ENCODE measurements around the gene CARD8. TPM values are rescaled to one million over a fixed set of nuclear protein-coding genes. Genes with fewer than 3 reads are reported as not detected.
A peak's percentile ranks its signal among the peaks of the same experiment; 100 is the strongest.

Gene CARD8
- total and polyA plus RNA-seq, 2 experiments from 2014 or later: 16.6 to 17.1 TPM

- no peak for TF ChIP-seq ZNF462 (CRISPR knock-in tag; IDR thresholded peaks at IDR 0.05)
- no peak for TF ChIP-seq ZNF114 (CRISPR knock-in tag; IDR thresholded peaks at IDR 0.05)
- TF ChIP-seq REST (IDR thresholded peaks at IDR 0.05; ENCODE audit: unreplicated experiment): no peak
Observed at GRCh38 chr19:48274173-48274572, 18.5 kb upstream of the CARD8 start (continued).

DNA sequence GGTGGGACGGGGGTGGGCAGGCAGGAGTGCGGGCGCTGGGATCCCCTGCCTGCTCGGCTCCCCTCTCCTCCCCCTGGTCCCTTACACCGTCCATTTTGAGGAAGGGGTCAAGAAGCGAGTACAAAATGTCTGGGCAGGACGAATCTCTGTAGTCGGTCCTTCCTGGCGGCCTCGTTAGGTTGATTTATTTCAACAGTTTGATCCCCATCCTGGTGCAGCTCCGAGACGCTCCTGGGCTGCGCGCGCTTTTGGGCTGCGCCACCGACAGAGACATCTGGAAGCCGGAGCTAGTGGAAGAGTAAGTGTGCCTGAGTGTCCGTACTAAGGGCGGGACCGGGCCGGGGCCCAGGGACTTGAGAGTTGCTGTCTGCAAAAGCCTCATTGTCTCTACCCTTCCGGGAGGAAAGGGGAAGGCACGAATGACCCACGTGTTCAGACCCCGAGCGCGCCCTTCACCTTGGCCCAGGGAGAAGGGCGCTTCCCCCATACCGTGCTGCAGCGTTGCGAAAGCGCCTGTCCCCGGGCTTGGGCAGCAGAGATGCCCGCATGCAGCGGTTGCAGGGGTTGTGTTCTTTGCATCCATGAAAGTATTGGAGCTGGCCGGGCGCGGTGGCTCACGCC lies 15.9 kb upstream of the CARD8 start:
- peak overlapping the region; percentile 92 for H3K4me3 ChIP-seq
- H3K27ac ChIP-seq (ENCODE audit: low read depth): peak overlapping the region; percentile 98
- Mint-ChIP-seq H3K4me3 (peak overlapping the region; percentile 99), H3K9me3 (no peaks in the 10 kb centered on the region), H3K4me1 (peaks cover 20% of the 10 kb centered on the region), H3K36me3 (ENCODE audit: low read depth) (peaks cover 20% of the 10 kb centered on the region), H3K27me3 (ENCODE audit: insufficient read depth, low read depth, poor library complexity) (peaks cover 29% of the 10 kb centered on the region), H3K27ac (peak overlapping the region; percentile 99)
- H4K20me1 ChIP-seq (replicated peaks; ENCODE audit: insufficient read depth): no peaks in the 10 kb centered on the region
- H3K27me3 ChIP-seq (ENCODE audit: insufficient read depth): no peaks in the 10 kb centered on the region
- peak overlapping the region; percentile 93 for H3K4me2 ChIP-seq
- peaks cover 30% of the 10 kb centered on the region for H3K79me2 ChIP-seq (replicated peaks; ENCODE audit: insufficient read depth)
- peak overlapping the region; percentile 92; the same call in 1 of the 2 replicates for H2AFZ ChIP-seq
- ATAC-seq (peak; percentile 77), DNase-seq (ENCODE audit: low spot score) (peak; percentile 88)
- H3F3A ChIP-seq (replicated peaks; ENCODE audit: low read depth): peaks cover 8% of the 10 kb centered on the region; the same call in 1 of the 2 replicates
- no peaks in the 10 kb centered on the region for H3K9me2 ChIP-seq (ENCODE audit: insufficient read depth)
- H3K4me1 ChIP-seq (ENCODE audit: insufficient read depth): peaks cover 26% of the 10 kb centered on the region
- no peaks in the 10 kb centered on the region for H3K36me3 ChIP-seq (ENCODE audit: insufficient read depth)
- TF ChIP-seq JUNB (IDR thresholded peaks at IDR 0.05; ENCODE audit: unreplicated experiment) (no peak), CREB1 (CRISPR knock-in tag; IDR thresholded peaks at IDR 0.05; ENCODE audit: low read depth) (no peak), STAT1 (IDR thresholded peaks at IDR 0.05; ENCODE audit: unreplicated experiment) (no peak), ZNF114 (CRISPR knock-in tag; IDR thresholded peaks at IDR 0.05) (no peak), NANOG (IDR thresholded peaks at IDR 0.05; ENCODE audit: borderline replicate concordance) (no peak), EZH2 (IDR thresholded peaks at IDR 0.05; ENCODE audit: low read depth, unreplicated experiment) (no peak)

All from GM23338 (cell line).